HepG2 (cell line): ENCODE results near the gene CCDC116. TPM values are rescaled to one million over a fixed set of nuclear protein-coding genes. Genes with fewer than 3 reads are reported as not detected.

ENCODE experiments used
- ATF6 ChIP-seq: sonication (generic); formaldehyde crosslinking; conservative IDR thresholded peaks from 2 replicates; pipeline ENCODE4 v1.4.0; 2020; ENCODE audit warnings: missing genetic modification reagents
- FOXO1 ChIP-seq: sonication (generic); formaldehyde crosslinking; IDR thresholded peaks from 2 replicates; pipeline ENCODE4 v1.4.0; 2020; ENCODE audit warnings: missing genetic modification reagents
- GPN1 ChIP-seq: sonication (generic); formaldehyde crosslinking; IDR thresholded peaks from 2 replicates; pipeline ENCODE4 v1.5.1; 2020; ENCODE audit warnings: missing genetic modification reagents, borderline replicate concordance
- HMGXB4 ChIP-seq, 2 experiments: sonication (generic) in 1 of 2; formaldehyde crosslinking in 1 of 2; IDR thresholded peaks; 2 replicates each; pipeline versions ENCODE4 v1.4.0 to v1.6.1; 2018 to 2020; ENCODE audit warnings: missing genetic modification reagents in 2 of 2, borderline replicate concordance in 1 of 2, low read depth in 1 of 2, mild to moderate bottlenecking in 1 of 2, missing biosample characterization in 1 of 2
- HNRNPUL1 ChIP-seq: fragments of 200-400 bp; formaldehyde crosslinking; IDR thresholded peaks from 2 replicates; pipeline ENCODE4 v1.6.1; 2017; ENCODE audit warnings: low read depth, mild to moderate bottlenecking, low read length, moderate library complexity
- ISX ChIP-seq: sonication (generic); formaldehyde crosslinking; conservative IDR thresholded peaks from 2 replicates; pipeline ENCODE4 v1.5.0; 2020; ENCODE audit warnings: missing genetic modification reagents
- KMT2A ChIP-seq: sonication (generic); formaldehyde crosslinking; IDR thresholded peaks from 2 replicates; pipeline ENCODE4 v1.4.0; 2020; ENCODE audit warnings: missing genetic modification reagents
- PLSCR1 ChIP-seq: sonication (generic); formaldehyde crosslinking; IDR thresholded peaks from 2 replicates; pipeline ENCODE4 v1.5.0; 2020; ENCODE audit warnings: missing genetic modification reagents, mild to moderate bottlenecking, borderline replicate concordance
- SALL1 ChIP-seq: sonication (generic); formaldehyde crosslinking; IDR thresholded peaks from 2 replicates; pipeline ENCODE4 v1.8.0; 2022; ENCODE audit warnings: mild to moderate bottlenecking, missing genetic modification reagents
- SIN3A ChIP-seq: IDR thresholded peaks from 2 replicates; pipeline ENCODE4 v1.6.1; 2011; ENCODE audit warnings: low read depth, mild to moderate bottlenecking, control low read depth, low read length, borderline replicate concordance
- SNAI1 ChIP-seq: sonication (generic); formaldehyde crosslinking; IDR thresholded peaks from 2 replicates; pipeline ENCODE4 v1.5.0; 2020; ENCODE audit warnings: mild to moderate bottlenecking, missing genetic modification reagents, borderline replicate concordance
- SOX6 ChIP-seq, 2 experiments: fragments of 450-650 bp in 1 of 2; sonication (generic) in 1 of 2; formaldehyde crosslinking in 1 of 2; IDR thresholded peaks; 2 replicates each; pipeline versions ENCODE4 v1.4.0 to v1.6.1; 2017 to 2020; ENCODE audit warnings: antibody characterized with exemption in 1 of 2, mild to moderate bottlenecking in 1 of 2, missing genetic modification reagents in 1 of 2
- SP1 ChIP-seq, 2 experiments: fragments of 450-650 bp in 1 of 2; sonication (generic) in 1 of 2; formaldehyde crosslinking in 1 of 2; IDR thresholded peaks; 2 replicates each; pipeline versions ENCODE4 v1.4.0 to v1.6.1; 2016 to 2020; ENCODE audit warnings: missing genetic modification reagents in 1 of 2
- STAT5B ChIP-seq: sonication (generic); formaldehyde crosslinking; IDR thresholded peaks from 2 replicates; pipeline ENCODE4 v1.4.0; 2020; ENCODE audit warnings: missing genetic modification reagents
- TAF1 ChIP-seq: sonication (generic); formaldehyde crosslinking; IDR thresholded peaks from 2 replicates; pipeline ENCODE4 v1.4.0; 2020; ENCODE audit warnings: missing genetic modification reagents
- TBP ChIP-seq: sonication (generic); formaldehyde crosslinking; IDR thresholded peaks from 2 replicates; pipeline ENCODE4 v1.5.0; 2020; ENCODE audit warnings: missing genetic modification reagents
- ZBTB14 ChIP-seq: sonication (generic); formaldehyde crosslinking; IDR thresholded peaks from 2 replicates; pipeline ENCODE4 v1.4.0; 2020; ENCODE audit warnings: missing genetic modification reagents
- ZFP1 ChIP-seq: IDR thresholded peaks from 2 replicates; pipeline ENCODE4 v1.6.1; 2016
- ZMYM4 ChIP-seq: sonication (generic); formaldehyde crosslinking; IDR thresholded peaks from 2 replicates; pipeline ENCODE4 v1.8.1; 2023; ENCODE audit warnings: mild to moderate bottlenecking, missing genetic modification reagents
- ZNF18 ChIP-seq: sonication (generic); formaldehyde crosslinking; IDR thresholded peaks from 2 replicates; pipeline ENCODE4 v1.8.0; 2022; ENCODE audit warnings: mild to moderate bottlenecking, missing genetic modification reagents; ENCODE audit not compliant: insufficient replicate concordance
- ZNF264 ChIP-seq: sonication (generic); formaldehyde crosslinking; IDR thresholded peaks from 2 replicates; pipeline ENCODE4 v1.4.0; 2020; ENCODE audit warnings: missing genetic modification reagents
- ZNF335 ChIP-seq: sonication (generic); formaldehyde crosslinking; IDR thresholded peaks from 2 replicates; pipeline ENCODE4 v1.4.0; 2020; ENCODE audit warnings: missing genetic modification reagents
- ZNF367 ChIP-seq: sonication (generic); formaldehyde crosslinking; IDR thresholded peaks from 2 replicates; pipeline ENCODE4 v1.4.0; 2020; ENCODE audit warnings: missing genetic modification reagents, borderline replicate concordance
- ZNF501 ChIP-seq: sonication (generic); formaldehyde crosslinking; IDR thresholded peaks from 2 replicates; pipeline ENCODE4 v1.5.1; 2020; ENCODE audit warnings: mild to moderate bottlenecking, moderate library complexity, missing genetic modification reagents
- polyA plus RNA-seq, 8 experiments: library from polyadenylated mRNA; depleted of rRNA in 3 of 8; stranded (reverse) in 7 of 8; unstranded in 1 of 8; fragments of >200 nt; fragmentation: Illumina TruSeq in 4 of 8; extraction: Trizol in 4 of 8; gene quantifications; 2 replicates each; pipeline versions ENCODE4 v1.2.1 to v1.2.3, GENCODE V29; 2011 to 2016; ENCODE audit warnings: low read depth in 4 of 8, missing spikeins in 1 of 8, mixed read lengths in 1 of 8; ENCODE audit not compliant: insufficient read depth in 1 of 8
- total RNA-seq, 5 experiments: library from RNA; depleted of rRNA; stranded (reverse); fragments of >200 nt; fragmentation: Illumina TruSeq; extraction: Trizol; gene quantifications; 2 replicates each; pipeline ENCODE4 v1.2.3, GENCODE V29; 2016; ENCODE audit warnings: low read depth in 1 of 5

The CCDC116 gene
- total and polyA plus RNA-seq, 2 of the 13 experiments (the other 11 are each of a cell fraction or from before 2014, with no cell fraction given) = 0.15 to 0.33 TPM

GRCh38 chr22:21651521-21652009 is 19.0 kb downstream of the CCDC116 start (continued):
- TF ChIP-seq ZBTB14 (CRISPR knock-in tag) (no peak), SOX6 (IDR thresholded peaks at IDR 0.05) (no peak), SOX6 (CRISPR knock-in tag; IDR thresholded peaks at IDR 0.05) (peak; percentile 51; the same call in 1 of the 2 replicates), ZMYM4 (CRISPR knock-in tag) (no peak), ISX (CRISPR knock-in tag) (no peak), ZNF264 (no peak), SALL1 (CRISPR knock-in tag) (0 out of 2 replicates have a peak, but pooled peaks have one; percentile 7), KMT2A (no peak), ZNF18 (no peak), STAT5B (CRISPR knock-in tag) (no peak), FOXO1 (CRISPR knock-in tag) (no peak), ATF6 (no peak), TAF1 (CRISPR knock-in tag) (peak; percentile 4; the same call in 1 of the 2 replicates), HMGXB4 (CRISPR knock-in tag; IDR thresholded peaks at IDR 0.05; ENCODE audit: borderline replicate concordance in 1 of 2, low read depth in 1 of 2) (0 out of 4 replicates have a peak, but pooled peaks of 1 of the 2 experiments have one; percentile 31), PLSCR1 (CRISPR knock-in tag) (no peak), ZNF335 (CRISPR knock-in tag) (no peak), ZNF367 (CRISPR knock-in tag) (no peak), HNRNPUL1 (no peak), TBP (CRISPR knock-in tag) (no peak), SIN3A (0 out of 2 replicates have a peak, but pooled peaks have one; percentile 13), SP1 (IDR thresholded peaks at IDR 0.05) (no peak), SP1 (CRISPR knock-in tag; IDR thresholded peaks at IDR 0.05) (no peak), SNAI1 (CRISPR knock-in tag) (no peak), GPN1 (no peak), ZFP1 (CRISPR knock-in tag) (no peak), ZNF501 (CRISPR knock-in tag) (peak; percentile 61)
